ENCODE measurements around the gene NARF.

The NARF gene

DNA sequence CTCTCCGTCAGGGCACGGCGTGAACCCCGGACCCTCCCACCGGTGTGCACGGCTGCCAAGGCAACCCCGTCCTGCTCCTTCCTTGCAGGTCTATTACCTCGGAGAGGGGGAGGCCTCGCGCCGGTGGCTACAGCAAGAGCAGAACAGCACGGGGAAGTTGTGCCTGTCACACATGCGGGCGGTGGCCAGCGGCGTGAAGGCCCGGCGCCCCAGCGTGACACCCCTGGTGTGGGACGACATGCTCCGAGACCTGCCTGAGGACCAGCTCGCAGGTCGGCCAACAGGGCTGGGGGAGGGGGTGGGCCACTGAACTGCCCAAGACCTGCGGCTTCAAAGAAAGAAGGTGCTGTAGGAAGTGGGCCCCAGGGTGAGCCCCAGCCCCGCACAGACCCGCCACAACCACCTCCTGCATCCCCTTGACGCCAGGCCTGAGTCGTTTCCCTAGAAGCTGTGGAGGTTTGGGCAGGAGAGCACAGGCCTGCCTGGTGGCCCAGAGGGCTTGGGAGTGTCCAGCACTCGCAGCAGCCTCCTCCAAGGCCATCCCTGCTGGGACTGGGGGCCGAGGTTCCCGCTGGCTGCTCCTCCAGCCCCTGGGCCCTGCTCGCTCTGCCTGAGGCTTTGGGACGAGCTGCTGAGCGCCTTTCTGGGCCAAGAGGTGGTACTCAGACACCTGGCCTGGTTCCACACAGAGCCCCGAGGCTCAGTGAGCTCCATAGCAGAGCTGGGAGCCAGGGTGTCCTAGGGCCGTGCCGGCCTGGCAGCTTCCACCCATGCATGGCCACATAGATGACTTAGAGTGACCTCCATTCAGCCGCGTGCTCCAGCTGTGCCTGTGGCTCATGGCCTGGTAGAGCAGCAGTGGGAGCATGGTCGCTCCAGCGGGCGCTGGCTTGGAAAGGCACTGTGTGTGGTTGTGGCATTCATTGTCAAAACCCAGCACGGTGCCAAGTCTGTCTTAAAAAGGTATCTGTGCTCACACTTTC, 22.6 kb upstream of the NARF start:
- no peaks in the 10 kb centered on the region for H3K36me3 ChIP-seq (ENCODE audit: control insufficient read depth, insufficient read depth, low read length)
- WGBS (ENCODE audit: extremely low coverage, insufficient coverage, low lambda C conversion rate), result no CpG with 5 or more reads among the region's 43 CpGs
- no peak overlapping the region for H2BK5ac ChIP-seq (ENCODE audit: low read length)
- H2BK120ac ChIP-seq (ENCODE audit: low read depth, low read length), result no peak overlapping the region
- H3K9ac ChIP-seq (ENCODE audit: low read length), result no peak overlapping the region
- no peaks in the 10 kb centered on the region for H3K79me2 ChIP-seq (ENCODE audit: control insufficient read depth, insufficient read depth, low read length)
- no peak overlapping the region for H4K5ac ChIP-seq (ENCODE audit: low read length)
- H3K27me3 ChIP-seq (ENCODE audit: insufficient read depth, low read length, poor library complexity), result no peaks in the 10 kb centered on the region
- H4K8ac ChIP-seq (ENCODE audit: low read depth, low read length), result no peak overlapping the region
- H3K4me3 ChIP-seq (ENCODE audit: low read length), result no peak overlapping the region
- no peak overlapping the region for H3K4me2 ChIP-seq (ENCODE audit: low read length)
- no peak overlapping the region for H3K27ac ChIP-seq (ENCODE audit: low read depth, low read length)
- no peak overlapping the region for H3K23ac ChIP-seq (ENCODE audit: low read length)
- H2AK5ac ChIP-seq (ENCODE audit: low read length), result no peak overlapping the region
- no peak for DNase-seq
- H3K4ac ChIP-seq (ENCODE audit: low read depth, low read length), result no peak overlapping the region
- H3K4me1 ChIP-seq (ENCODE audit: control insufficient read depth, low read depth, low read length), result no peaks in the 10 kb centered on the region
- no peak overlapping the region for H2BK15ac ChIP-seq (replicated peaks; ENCODE audit: low read depth)
- H3K79me1 ChIP-seq (ENCODE audit: low read length), result no peaks in the 10 kb centered on the region
- H3K18ac ChIP-seq (ENCODE audit: low read length), result no peak overlapping the region
- H3K56ac ChIP-seq (ENCODE audit: low read length), result no peak overlapping the region

DNA sequence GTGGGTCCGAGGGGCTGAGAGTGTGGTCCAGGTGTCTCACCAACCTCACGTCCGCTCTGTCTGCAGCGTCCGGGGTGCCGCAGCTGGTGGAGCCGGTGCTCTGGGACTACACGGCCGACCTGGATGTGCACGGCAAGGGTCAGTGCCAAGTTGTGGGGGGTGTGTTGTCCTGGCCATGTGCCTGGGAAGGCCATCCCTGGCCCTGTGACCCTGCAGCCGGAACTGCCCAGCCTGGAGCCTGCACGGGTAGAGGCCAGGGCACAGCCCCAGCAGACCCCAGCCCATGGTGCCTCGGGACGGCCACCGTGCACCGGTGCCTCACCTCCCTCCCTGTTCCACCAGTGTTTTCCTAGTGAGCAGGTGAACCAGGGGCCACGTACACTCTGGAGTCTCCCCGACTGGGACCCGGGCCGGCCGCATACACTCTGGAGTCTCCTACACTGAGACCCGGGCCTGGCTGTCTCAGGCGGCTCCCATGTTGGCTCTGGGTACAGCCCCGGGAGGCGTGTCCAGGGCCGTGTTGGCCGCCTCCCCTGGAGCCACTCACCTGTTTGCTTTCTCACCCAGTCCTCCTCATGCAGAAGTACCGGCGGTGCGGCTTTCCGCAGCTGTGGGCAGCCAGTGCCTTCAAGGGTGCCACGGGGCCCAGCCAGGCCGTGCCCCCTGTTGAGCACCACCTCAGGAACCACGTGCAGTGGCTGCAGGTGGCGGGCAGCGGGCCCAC, 21.8 kb upstream of the NARF start:
- H2AK5ac ChIP-seq (ENCODE audit: low read length), result no peak overlapping the region
- no peak overlapping the region for H3K23ac ChIP-seq (ENCODE audit: low read length)
- H3K4me3 ChIP-seq (ENCODE audit: low read length), result no peak overlapping the region
- no peaks in the 10 kb centered on the region for H3K79me2 ChIP-seq (ENCODE audit: control insufficient read depth, insufficient read depth, low read length)
- no peak overlapping the region for H4K5ac ChIP-seq (ENCODE audit: low read length)
- no peak overlapping the region for H2BK15ac ChIP-seq (replicated peaks; ENCODE audit: low read depth)
- no peaks in the 10 kb centered on the region for H3K27me3 ChIP-seq (ENCODE audit: insufficient read depth, low read length, poor library complexity)
- H3K27ac ChIP-seq (ENCODE audit: low read depth, low read length), result no peak overlapping the region
- H3K18ac ChIP-seq (ENCODE audit: low read length), result no peak overlapping the region
- H3K36me3 ChIP-seq (ENCODE audit: control insufficient read depth, insufficient read depth, low read length), result no peaks in the 10 kb centered on the region
- no peak overlapping the region for H3K4me2 ChIP-seq (ENCODE audit: low read length)
- H4K8ac ChIP-seq (ENCODE audit: low read depth, low read length), result no peak overlapping the region
- no peak for DNase-seq
- no CpG with 5 or more reads among the region's 36 CpGs for WGBS (ENCODE audit: extremely low coverage, insufficient coverage, low lambda C conversion rate)
- H2BK5ac ChIP-seq (ENCODE audit: low read length), result no peak overlapping the region
- no peak overlapping the region for H3K56ac ChIP-seq (ENCODE audit: low read length)
- H3K9ac ChIP-seq (ENCODE audit: low read length), result no peak overlapping the region
- H3K79me1 ChIP-seq (ENCODE audit: low read length), result no peaks in the 10 kb centered on the region
- no peak overlapping the region for H2BK120ac ChIP-seq (ENCODE audit: low read depth, low read length)
- H3K4me1 ChIP-seq (ENCODE audit: control insufficient read depth, low read depth, low read length), result no peaks in the 10 kb centered on the region
- no peak overlapping the region for H3K4ac ChIP-seq (ENCODE audit: low read depth, low read length)

DNA sequence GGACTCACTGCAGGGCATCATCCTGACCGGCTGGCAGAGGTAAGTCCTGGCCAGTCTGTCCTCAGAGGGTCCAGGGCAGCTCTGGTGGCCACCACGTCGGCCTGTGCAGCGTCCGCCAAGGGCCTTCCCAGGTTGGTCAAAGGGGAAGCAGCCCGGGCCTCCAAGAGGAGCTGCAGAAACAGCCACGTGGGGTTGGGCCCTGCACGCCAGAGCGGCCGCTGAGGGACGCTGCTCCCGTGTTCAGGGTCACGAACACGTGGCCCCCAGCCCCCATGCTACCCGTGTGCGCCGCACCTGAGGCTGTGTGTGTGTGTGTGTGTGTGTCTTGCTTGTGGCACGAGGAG, 21.2 kb upstream of the NARF start:
- no peak overlapping the region for H4K5ac ChIP-seq (ENCODE audit: low read length)
- H4K8ac ChIP-seq (ENCODE audit: low read depth, low read length), result no peak overlapping the region
- H2BK120ac ChIP-seq (ENCODE audit: low read depth, low read length), result no peak overlapping the region
- no peaks in the 10 kb centered on the region for H3K79me1 ChIP-seq (ENCODE audit: low read length)
- no peak overlapping the region for H3K4ac ChIP-seq (ENCODE audit: low read depth, low read length)
- no peak overlapping the region for H2BK5ac ChIP-seq (ENCODE audit: low read length)
- H3K79me2 ChIP-seq (ENCODE audit: control insufficient read depth, insufficient read depth, low read length), result no peaks in the 10 kb centered on the region
- H3K56ac ChIP-seq (ENCODE audit: low read length), result no peak overlapping the region
- WGBS (ENCODE audit: extremely low coverage, insufficient coverage, low lambda C conversion rate), result no CpG with 5 or more reads among the region's 18 CpGs
- no peak overlapping the region for H2AK5ac ChIP-seq (ENCODE audit: low read length)
- DNase-seq, result no peak
- no peak overlapping the region for H3K9ac ChIP-seq (ENCODE audit: low read length)
- H3K4me2 ChIP-seq (ENCODE audit: low read length), result no peak overlapping the region
- no peak overlapping the region for H3K23ac ChIP-seq (ENCODE audit: low read length)
- H3K27me3 ChIP-seq (ENCODE audit: insufficient read depth, low read length, poor library complexity), result no peaks in the 10 kb centered on the region
- no peaks in the 10 kb centered on the region for H3K4me1 ChIP-seq (ENCODE audit: control insufficient read depth, low read depth, low read length)
- H3K27ac ChIP-seq (ENCODE audit: low read depth, low read length), result no peak overlapping the region
- no peak overlapping the region for H3K4me3 ChIP-seq (ENCODE audit: low read length)
- H3K18ac ChIP-seq (ENCODE audit: low read length), result no peak overlapping the region
- H2BK15ac ChIP-seq (replicated peaks; ENCODE audit: low read depth), result no peak overlapping the region
- H3K36me3 ChIP-seq (ENCODE audit: control insufficient read depth, insufficient read depth, low read length), result no peaks in the 10 kb centered on the region

DNA sequence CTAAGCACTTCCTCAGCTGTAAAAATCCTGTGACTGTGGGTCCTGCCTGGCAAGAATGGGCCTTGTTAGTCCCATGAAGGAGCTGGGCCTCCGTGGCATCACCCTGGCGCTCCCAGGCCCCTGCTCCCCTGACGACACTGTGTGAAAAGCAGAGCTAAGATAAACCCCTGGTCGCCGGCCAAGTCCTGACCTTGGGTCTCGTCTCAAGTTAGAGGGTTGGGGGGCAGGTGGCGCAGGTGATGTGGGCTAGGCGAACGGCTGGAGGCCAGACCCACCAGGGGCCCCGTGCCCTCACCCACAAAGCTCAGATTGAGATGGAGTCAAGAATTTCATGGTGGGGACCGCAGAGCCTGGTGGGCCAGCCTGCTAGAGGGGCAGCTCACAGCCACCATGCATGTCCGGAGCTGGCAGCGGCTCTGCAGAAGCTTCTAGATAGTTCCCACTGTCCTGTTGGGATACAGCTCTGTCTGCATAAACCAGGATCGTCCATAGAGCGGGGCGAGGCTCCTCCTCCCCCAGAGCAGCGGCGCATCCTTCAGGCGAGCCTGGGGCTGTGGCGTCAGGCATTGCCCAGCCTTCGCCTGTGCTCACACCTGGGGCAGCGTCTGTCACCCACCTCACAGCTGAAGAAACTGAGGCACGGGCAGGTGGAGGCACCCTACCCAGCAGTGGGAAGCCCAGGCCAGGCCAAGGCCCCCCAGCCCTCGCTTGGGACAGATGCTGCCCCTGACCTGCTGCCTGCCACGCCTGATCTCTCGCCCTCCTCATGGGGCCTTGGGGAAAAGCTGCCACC, 19.9 kb upstream of the NARF start:
- no peak overlapping the region for H3K4me2 ChIP-seq (ENCODE audit: low read length)
- no peak overlapping the region for H3K23ac ChIP-seq (ENCODE audit: low read length)
- DNase-seq, result no peak
- H2AK5ac ChIP-seq (ENCODE audit: low read length), result no peak overlapping the region
- no CpG with 5 or more reads among the region's 26 CpGs for WGBS (ENCODE audit: extremely low coverage, insufficient coverage, low lambda C conversion rate)
- H3K4me1 ChIP-seq (ENCODE audit: control insufficient read depth, low read depth, low read length), result no peaks in the 10 kb centered on the region
- no peak overlapping the region for H3K27ac ChIP-seq (ENCODE audit: low read depth, low read length)
- no peak overlapping the region for H3K18ac ChIP-seq (ENCODE audit: low read length)
- no peak overlapping the region for H2BK5ac ChIP-seq (ENCODE audit: low read length)
- no peak overlapping the region for H3K9ac ChIP-seq (ENCODE audit: low read length)
- H3K36me3 ChIP-seq (ENCODE audit: control insufficient read depth, insufficient read depth, low read length), result no peaks in the 10 kb centered on the region
- H3K4ac ChIP-seq (ENCODE audit: low read depth, low read length), result no peak overlapping the region
- no peaks in the 10 kb centered on the region for H3K79me2 ChIP-seq (ENCODE audit: control insufficient read depth, insufficient read depth, low read length)
- H2BK15ac ChIP-seq (replicated peaks; ENCODE audit: low read depth), result no peak overlapping the region
- no peak overlapping the region for H2BK120ac ChIP-seq (ENCODE audit: low read depth, low read length)
- H3K56ac ChIP-seq (ENCODE audit: low read length), result no peak overlapping the region
- no peaks in the 10 kb centered on the region for H3K27me3 ChIP-seq (ENCODE audit: insufficient read depth, low read length, poor library complexity)
- H4K5ac ChIP-seq (ENCODE audit: low read length), result no peak overlapping the region
- no peaks in the 10 kb centered on the region for H3K79me1 ChIP-seq (ENCODE audit: low read length)
- no peak overlapping the region for H3K4me3 ChIP-seq (ENCODE audit: low read length)
- no peak overlapping the region for H4K8ac ChIP-seq (ENCODE audit: low read depth, low read length)

DNA sequence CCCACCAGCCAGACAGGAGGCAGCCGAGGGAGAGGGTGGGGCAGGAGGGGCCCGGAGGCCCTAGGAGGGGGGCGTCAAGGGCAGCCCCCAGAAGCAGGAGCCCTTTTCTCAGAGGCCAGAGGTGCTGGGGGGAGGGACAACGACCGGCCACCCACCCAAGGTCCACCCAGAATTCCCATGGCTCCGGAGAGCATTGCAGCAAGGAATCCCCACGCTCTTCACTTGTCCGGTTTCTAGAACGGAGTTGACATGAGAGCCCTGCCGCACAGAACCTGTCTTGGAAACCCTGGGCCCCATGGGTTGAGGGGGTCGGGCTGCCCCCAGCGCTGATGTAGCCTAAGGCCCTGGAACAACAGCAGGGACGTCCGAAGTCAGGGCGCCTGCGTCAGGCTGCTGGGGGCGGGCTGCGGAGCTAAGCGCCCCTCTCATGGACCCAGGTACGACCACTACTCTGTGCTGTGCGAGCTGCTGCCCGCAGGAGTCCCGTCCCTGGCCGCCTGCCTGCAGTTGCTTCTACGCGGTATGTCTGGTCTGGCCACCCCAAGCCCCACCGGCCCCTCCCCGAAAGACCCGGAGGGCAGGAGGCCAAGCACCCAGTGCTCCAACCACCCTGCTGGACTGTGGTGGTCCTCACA, 19.2 kb upstream of the NARF start:
- no peak overlapping the region for H3K4ac ChIP-seq (ENCODE audit: low read depth, low read length)
- H3K4me2 ChIP-seq (ENCODE audit: low read length), result no peak overlapping the region
- no peak overlapping the region for H3K23ac ChIP-seq (ENCODE audit: low read length)
- no peak overlapping the region for H3K4me3 ChIP-seq (ENCODE audit: low read length)
- no peaks in the 10 kb centered on the region for H3K36me3 ChIP-seq (ENCODE audit: control insufficient read depth, insufficient read depth, low read length)
- H4K5ac ChIP-seq (ENCODE audit: low read length), result no peak overlapping the region
- no peak overlapping the region for H3K56ac ChIP-seq (ENCODE audit: low read length)
- H3K4me1 ChIP-seq (ENCODE audit: control insufficient read depth, low read depth, low read length), result no peaks in the 10 kb centered on the region
- H3K79me2 ChIP-seq (ENCODE audit: control insufficient read depth, insufficient read depth, low read length), result no peaks in the 10 kb centered on the region
- H3K27me3 ChIP-seq (ENCODE audit: insufficient read depth, low read length, poor library complexity), result no peaks in the 10 kb centered on the region
- no peak overlapping the region for H2AK5ac ChIP-seq (ENCODE audit: low read length)
- no peak overlapping the region for H3K27ac ChIP-seq (ENCODE audit: low read depth, low read length)
- no peak overlapping the region for H4K8ac ChIP-seq (ENCODE audit: low read depth, low read length)
- no peak overlapping the region for H2BK5ac ChIP-seq (ENCODE audit: low read length)
- whole genome bisulfite sequencing (ENCODE audit: extremely low coverage, insufficient coverage, low lambda C conversion rate), result no CpG with 5 or more reads among the region's 29 CpGs
- no peak overlapping the region for H2BK15ac ChIP-seq (replicated peaks; ENCODE audit: low read depth)
- H3K79me1 ChIP-seq (ENCODE audit: low read length), result no peaks in the 10 kb centered on the region
- H3K9ac ChIP-seq (ENCODE audit: low read length), result no peak overlapping the region
- no peak overlapping the region for H2BK120ac ChIP-seq (ENCODE audit: low read depth, low read length)
- no peak for DNase-seq
- H3K18ac ChIP-seq (ENCODE audit: low read length), result no peak overlapping the region
